Bronchial epithelial cell (primary cell): ENCODE measurements around the gene HOXD1. TPM values are rescaled to one million over a fixed set of nuclear protein-coding genes. Genes with fewer than 3 reads are reported as not detected.

ENCODE experiments used
- DNase-seq: peaks from one replicate; pipeline ENCODE4 v3.0.0-alpha.2; 2010; ENCODE audit warnings: low read depth
- FAIRE-seq: peaks from 2 replicates; lab custom pipeline; 2011; peaks lifted over from hg19 to GRCh38; lab: Jason Lieb, UNC
- H3K27me3 ChIP-seq: 2 replicates; pipeline ENCODE4 v1.5.1; 2011; ENCODE audit warnings: low read length; ENCODE audit not compliant: control insufficient read depth, insufficient read depth
- H3K36me3 ChIP-seq: 2 replicates; pipeline ENCODE4 v1.5.1; 2011; ENCODE audit warnings: low read length; ENCODE audit not compliant: control insufficient read depth, insufficient read depth
- H3K4me3 ChIP-seq: 2 replicates; pipeline ENCODE4 v1.5.1; 2011; ENCODE audit warnings: mild to moderate bottlenecking, low read depth, low read length, control low read depth
- CTCF ChIP-seq: IDR thresholded peaks from 2 replicates; pipeline ENCODE4 v1.5.1; 2011; ENCODE audit warnings: mild to moderate bottlenecking, moderate library complexity, low read length, control low read depth, inconsistent platforms; ENCODE audit not compliant: insufficient read depth, severe bottlenecking
- total RNA-seq: library from RNA; depleted of rRNA; stranded (reverse); fragments of >200 nt; gene quantifications from 2 replicates; pipeline ENCODE4 v1.2.1, GENCODE V29; 2014

HOXD1 gene
- total RNA-seq, 1 donor from 2014 or later = not detected

- DNase-seq (no peak), FAIRE-seq (no peak)
- H3K27me3 ChIP-seq = peaks cover 74% of the 10 kb centered on the region
- TF ChIP-seq CTCF = no peak
- H3K36me3 ChIP-seq = no peaks in the 10 kb centered on the region
- no peak overlapping the region for H3K4me3 ChIP-seq
Observed at GRCh38 chr2:176152350-176153181, 35.9 kb upstream of the HOXD1 start.

GRCh38 chr2:176154576-176155252, 33.8 kb upstream of the HOXD1 start:
- no peak for DNase-seq
- no peak overlapping the region for H3K4me3 ChIP-seq
- no peaks in the 10 kb centered on the region for H3K36me3 ChIP-seq
- H3K27me3 ChIP-seq = peaks cover 72% of the 10 kb centered on the region
- FAIRE-seq = no peak
- no peak for TF ChIP-seq CTCF

GRCh38 chr2:176155356-176156044, 33.0 kb upstream of the HOXD1 start:
- DNase-seq (no peak), FAIRE-seq (no peak)
- H3K36me3 ChIP-seq = no peaks in the 10 kb centered on the region
- no peak for TF ChIP-seq CTCF
- peaks cover 72% of the 10 kb centered on the region for H3K27me3 ChIP-seq
- no peak overlapping the region for H3K4me3 ChIP-seq

- DNase-seq = no peak
- no peak overlapping the region for H3K4me3 ChIP-seq
- no peak for TF ChIP-seq CTCF
- H3K36me3 ChIP-seq = no peaks in the 10 kb centered on the region
- peaks cover 71% of the 10 kb centered on the region for H3K27me3 ChIP-seq
- FAIRE-seq = no peak
Observed at GRCh38 chr2:176156301-176156806, 32.1 kb upstream of the HOXD1 start.

GRCh38 chr2:176156807-176157498, 31.5 kb upstream of the HOXD1 start, which contains the start of gene HOXD3:
Gene HOXD3 (plus strand): TSS chr2:176157307. CDS start chr2:176169115, 11,808 bp downstream.
- FAIRE-seq = no peak
- no peak for DNase-seq
- no peak within 1 kb of the TSS for H3K4me3 ChIP-seq
- H3K36me3 ChIP-seq = no peaks in the 10 kb centered on the region
- peaks cover 69% of the 10 kb centered on the region for H3K27me3 ChIP-seq
- TF ChIP-seq CTCF = no peak
